22Rv1 (cell line): Measurements from ENCODE around the gene MKI67.

Experiments used
- CTCF ChIP-seq: fragments of 450-650 bp; IDR thresholded peaks from 2 replicates; pipeline ENCODE4 v1.5.1; 2017; ENCODE audit warnings: mild to moderate bottlenecking
- ZFX ChIP-seq: fragments of 450-650 bp; IDR thresholded peaks from 2 replicates; pipeline ENCODE4 v1.6.1; 2017; ENCODE audit warnings: antibody characterized with exemption, borderline replicate concordance

GRCh38 chr10:128065881-128066534, 60.2 kb downstream of the MKI67 start:
- TF ChIP-seq CTCF (no peak), ZFX (no peak)
